Fibroblast of mammary gland (primary cell): ENCODE data around the gene PALM2AKAP2.

ENCODE experiments used
- DNase-seq: peaks from one replicate; pipeline ENCODE4 v3.0.0-alpha.2; 2010; ENCODE audit warnings: low read depth
- H3K4me3 ChIP-seq: 2 replicates; pipeline ENCODE4 v1.5.1; 2011; ENCODE audit warnings: low read depth, mild to moderate bottlenecking, low read length, moderate library complexity; ENCODE audit not compliant: control insufficient read depth
- TF ChIP-seq, protein P1 (sequence below): conservative IDR thresholded peaks from 2 replicates; pipeline ENCODE4 v1.5.1; 2011; ENCODE audit warnings: low read depth, low read length, inconsistent platforms; ENCODE audit not compliant: control insufficient read depth, insufficient read depth

The PALM2AKAP2 gene

DNA sequence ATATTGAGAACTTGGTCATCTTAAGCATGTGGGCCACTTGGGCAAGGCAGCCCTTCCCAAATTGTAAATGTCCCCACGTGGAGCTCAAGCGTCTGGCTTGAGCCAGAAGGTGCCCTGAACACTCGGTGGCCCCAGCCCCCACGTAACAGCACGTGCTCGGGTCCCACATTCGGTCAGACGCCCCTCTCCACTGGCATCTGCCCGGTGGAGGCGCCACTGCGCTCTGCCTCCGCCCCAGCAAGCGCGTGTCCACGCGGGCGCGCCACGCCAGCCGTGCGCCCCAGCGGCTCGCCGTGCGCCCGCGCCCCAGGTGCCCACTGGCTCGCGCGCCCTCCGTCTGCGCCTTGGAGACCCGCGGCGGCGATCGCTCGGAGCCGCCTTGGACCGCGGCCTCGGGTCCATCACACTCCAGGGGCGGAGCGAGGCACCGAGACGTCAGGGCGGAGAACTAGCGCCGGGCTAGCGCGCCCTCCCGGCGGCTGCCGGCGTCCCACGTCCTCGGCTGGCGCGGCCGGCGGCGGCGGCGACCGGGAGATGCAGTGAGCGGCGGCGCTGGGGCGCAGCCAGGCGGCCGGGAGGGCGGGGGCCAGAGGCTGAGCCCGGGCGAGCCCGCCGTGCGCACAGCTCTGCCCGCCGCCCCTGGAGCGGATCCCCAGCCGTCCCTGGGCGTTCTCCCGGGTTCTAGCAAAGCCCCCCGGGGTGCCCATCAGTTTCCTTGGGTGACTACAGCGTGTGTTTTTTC is at the start of gene PALM2AKAP2:
PALM2AKAP2 (plus strand) TSS at position 488 of the 742 bp plus-strand sequence. CDS start 291 bp downstream, outside the sequence.
- H3K4me3 ChIP-seq, result peak within 1 kb of the TSS; percentile 73
- DNase-seq, result peak; percentile 54
- TF ChIP-seq, protein P1, sequence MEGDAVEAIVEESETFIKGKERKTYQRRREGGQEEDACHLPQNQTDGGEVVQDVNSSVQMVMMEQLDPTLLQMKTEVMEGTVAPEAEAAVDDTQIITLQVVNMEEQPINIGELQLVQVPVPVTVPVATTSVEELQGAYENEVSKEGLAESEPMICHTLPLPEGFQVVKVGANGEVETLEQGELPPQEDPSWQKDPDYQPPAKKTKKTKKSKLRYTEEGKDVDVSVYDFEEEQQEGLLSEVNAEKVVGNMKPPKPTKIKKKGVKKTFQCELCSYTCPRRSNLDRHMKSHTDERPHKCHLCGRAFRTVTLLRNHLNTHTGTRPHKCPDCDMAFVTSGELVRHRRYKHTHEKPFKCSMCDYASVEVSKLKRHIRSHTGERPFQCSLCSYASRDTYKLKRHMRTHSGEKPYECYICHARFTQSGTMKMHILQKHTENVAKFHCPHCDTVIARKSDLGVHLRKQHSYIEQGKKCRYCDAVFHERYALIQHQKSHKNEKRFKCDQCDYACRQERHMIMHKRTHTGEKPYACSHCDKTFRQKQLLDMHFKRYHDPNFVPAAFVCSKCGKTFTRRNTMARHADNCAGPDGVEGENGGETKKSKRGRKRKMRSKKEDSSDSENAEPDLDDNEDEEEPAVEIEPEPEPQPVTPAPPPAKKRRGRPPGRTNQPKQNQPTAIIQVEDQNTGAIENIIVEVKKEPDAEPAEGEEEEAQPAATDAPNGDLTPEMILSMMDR, result no peak

DNA sequence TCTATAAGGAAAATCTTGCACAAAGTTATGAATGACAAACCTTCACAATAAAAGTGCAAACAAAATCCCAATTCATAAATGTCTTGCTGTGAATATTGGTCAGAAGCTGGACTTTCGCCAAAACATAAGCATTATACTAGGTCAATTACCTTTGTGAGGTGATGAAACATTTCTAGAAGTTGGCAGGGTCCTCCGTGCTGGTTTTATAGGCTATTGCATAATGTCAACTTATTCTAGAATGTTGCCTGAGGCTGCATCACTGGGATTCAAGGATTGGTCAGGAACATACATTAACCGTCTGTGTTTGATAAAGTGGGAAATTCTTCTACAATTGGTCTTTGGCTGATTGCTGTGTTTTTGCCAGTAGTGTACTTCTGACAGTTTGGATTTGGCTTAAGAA is 49.8 kb upstream of the PALM2AKAP2 start:
- no peak for DNase-seq
- TF ChIP-seq, protein P1, result no peak
- no peak overlapping the region for H3K4me3 ChIP-seq

DNA sequence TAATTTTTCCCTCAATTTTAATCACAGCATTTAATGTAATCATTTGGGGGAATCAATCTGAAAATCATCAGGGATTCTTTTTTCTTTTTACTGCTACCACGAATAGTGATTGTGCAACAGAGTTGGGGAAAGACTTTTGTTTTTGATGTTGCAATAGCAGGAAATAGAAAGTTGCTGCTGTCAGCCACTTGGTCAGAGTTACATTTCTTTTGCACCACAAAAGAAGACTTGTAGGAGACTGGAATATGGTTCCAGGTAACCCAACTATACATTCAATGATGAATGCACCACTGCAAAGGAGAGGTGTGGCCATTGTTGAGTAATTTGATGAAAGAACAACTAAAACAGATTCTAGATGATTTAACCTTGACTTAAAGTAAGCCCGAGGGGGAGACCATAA is 46.3 kb upstream of the PALM2AKAP2 start:
- TF ChIP-seq, protein P1, result no peak
- no peak overlapping the region for H3K4me3 ChIP-seq
- DNase-seq, result peak; percentile 74

DNA sequence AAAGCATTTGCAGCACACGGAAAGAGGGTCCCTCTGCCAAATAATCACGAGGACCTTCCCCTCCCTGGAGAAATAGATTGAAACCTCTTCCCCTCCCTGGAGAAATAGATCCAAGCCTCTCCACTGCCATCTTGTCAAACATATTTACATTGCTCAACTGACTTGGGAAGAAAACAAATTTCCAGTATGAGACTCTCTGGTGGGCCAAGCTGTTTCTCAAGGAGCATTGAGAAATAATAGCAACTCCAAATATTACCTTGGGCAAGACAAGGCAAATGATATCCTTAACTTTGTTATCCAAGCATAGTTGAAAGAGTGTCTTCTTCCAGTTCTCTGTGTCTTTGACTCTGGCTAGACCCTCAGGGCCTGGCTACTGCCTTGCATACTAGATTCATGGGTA is 45.2 kb upstream of the PALM2AKAP2 start:
- no peak for DNase-seq
- H3K4me3 ChIP-seq, result no peak overlapping the region
- TF ChIP-seq, protein P1, result no peak

DNA sequence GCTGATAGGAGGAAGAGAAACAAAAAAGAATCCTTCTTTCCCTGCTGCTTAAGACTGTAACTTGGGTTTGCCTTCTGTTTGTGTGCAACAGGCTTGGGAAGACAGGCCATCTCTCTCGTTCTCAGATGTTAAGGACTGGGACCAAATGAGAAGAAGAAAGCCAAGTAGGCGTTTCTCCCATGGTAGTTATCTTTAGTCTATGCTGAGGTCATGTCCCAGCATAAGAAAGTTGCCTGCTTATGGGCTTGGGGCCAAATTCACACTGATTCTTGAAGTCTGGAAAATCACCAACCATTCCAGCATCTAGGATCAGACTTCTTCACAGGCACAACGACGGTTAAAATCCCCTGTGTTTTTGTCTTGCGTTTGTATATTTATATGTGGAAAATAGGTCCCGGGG is 44.2 kb upstream of the PALM2AKAP2 start:
- H3K4me3 ChIP-seq, result no peak overlapping the region
- TF ChIP-seq, protein P1, result no peak
- no peak for DNase-seq

DNA sequence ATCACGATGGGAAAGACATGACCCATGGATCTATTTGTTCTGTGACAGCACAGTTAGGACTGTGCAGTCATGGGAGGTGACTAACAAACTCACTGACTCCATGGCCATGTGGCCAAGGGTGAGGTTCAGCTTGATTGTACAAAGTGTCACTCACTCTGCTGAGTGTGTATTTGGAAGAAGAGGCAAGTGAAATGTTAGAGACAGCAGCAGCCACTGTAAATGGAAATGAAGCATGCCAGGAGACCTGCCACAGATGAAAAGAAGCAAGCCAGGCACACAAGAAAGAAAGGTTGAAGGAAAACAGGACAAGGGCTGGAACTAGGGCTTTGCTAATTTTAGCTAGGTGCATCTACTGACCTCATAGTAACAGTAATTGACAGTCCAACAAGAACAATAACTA is 42.7 kb upstream of the PALM2AKAP2 start:
- no peak overlapping the region for H3K4me3 ChIP-seq
- DNase-seq, result no peak
- TF ChIP-seq, protein P1, result no peak
